ENCODE measurements around the gene TTLL6. TPM values are rescaled to one million over a fixed set of nuclear protein-coding genes. Genes with fewer than 3 reads are reported as not detected.
A peak's percentile ranks its signal among the peaks of the same experiment; 100 is the strongest.

TTLL6 gene
- total and polyA plus RNA-seq, 7 experiments from 2014 or later: not detected

DNA sequence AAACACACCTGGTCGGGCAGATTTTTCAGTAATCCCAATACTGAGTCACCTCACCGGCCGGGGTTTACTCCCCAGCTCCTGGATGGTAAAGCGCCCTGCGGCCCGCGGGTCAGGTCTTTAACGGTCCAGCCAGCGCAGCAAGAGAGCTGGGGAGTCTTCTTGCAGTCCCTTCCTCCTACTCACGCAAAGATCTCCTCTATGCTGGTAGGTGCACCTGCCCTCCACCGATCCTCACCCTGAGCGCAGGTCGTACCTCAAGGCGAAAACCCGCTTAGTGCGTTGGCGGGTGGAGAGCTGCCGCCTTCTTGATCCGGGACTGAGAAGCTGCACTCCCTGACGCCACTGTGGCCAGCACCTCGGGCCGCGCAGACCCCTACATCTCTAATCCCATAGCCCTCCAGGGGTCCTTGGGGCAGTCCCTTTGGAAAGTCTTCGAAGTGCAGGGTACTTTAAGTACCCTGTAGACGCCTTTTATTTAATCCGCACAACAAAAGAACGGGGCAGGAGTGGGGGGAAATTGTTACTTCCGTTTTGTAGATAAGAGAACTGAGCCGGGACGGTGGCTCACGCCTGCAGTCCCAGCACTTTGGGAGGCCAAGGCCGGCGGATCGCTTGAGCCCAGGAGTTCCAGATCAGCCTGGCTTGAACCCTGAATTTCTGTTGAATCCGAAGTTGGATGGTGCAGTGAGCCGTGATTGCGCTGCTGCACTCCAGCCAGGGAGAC lies 78.1 kb downstream of the TTLL6 start:
- no peaks in the 10 kb centered on the region for H3K36me3 Mint-ChIP-seq
- H3K4me1 ChIP-seq (ENCODE audit: control insufficient read depth in 2 of 2, insufficient read depth in 2 of 2, low read length in 2 of 2): peaks cover 0 to 8% of the 10 kb centered on the region in 2 donors
- ATAC-seq: no peak
- H3K27me3 Mint-ChIP-seq: peaks cover 88 to 99% (median 91%) of the 10 kb centered on the region in 5 donors
- H3K27ac Mint-ChIP-seq: no peak overlapping the region
- peaks cover 0 to 14% (median 0%) of the 10 kb centered on the region in 11 donors for H3K9me3 Mint-ChIP-seq
- H3K27me3 ChIP-seq (ENCODE audit: control insufficient read depth in 2 of 2, insufficient read depth in 2 of 2, low read length in 2 of 2): peaks cover 20 to 35% of the 10 kb centered on the region in 2 donors
- H3K4me3 ChIP-seq (ENCODE audit: low read length): no peak overlapping the region
- ChIA-PET POLR2A (interaction anchor here (0.8 kb wide), 1 partner anchor 20 kb away, joined by 5 read pairs; no protein-coding TSS in a partner anchor), CTCF (no interaction called here)
- intact Hi-C loops (cut with micrococcal nuclease): no loop called here
- no peak overlapping the region for H3K27ac ChIP-seq (ENCODE audit: low read depth, low read length)
- no peaks in the 10 kb centered on the region for H3K9me3 ChIP-seq (ENCODE audit: control insufficient read depth in 2 of 3, low read length in 3 of 3)
- H3K4me1 Mint-ChIP-seq: peaks cover 2 to 13% (median 8%) of the 10 kb centered on the region in 7 donors
- H3K4me3 Mint-ChIP-seq: peak overlapping the region in 8 of 10 donors; percentile 10 to 73 (median 58)
- no peak for DNase-seq
- H3K36me3 ChIP-seq (ENCODE audit: control insufficient read depth in 2 of 3, insufficient read depth in 3 of 3, low read length in 3 of 3): no peaks in the 10 kb centered on the region

DNA sequence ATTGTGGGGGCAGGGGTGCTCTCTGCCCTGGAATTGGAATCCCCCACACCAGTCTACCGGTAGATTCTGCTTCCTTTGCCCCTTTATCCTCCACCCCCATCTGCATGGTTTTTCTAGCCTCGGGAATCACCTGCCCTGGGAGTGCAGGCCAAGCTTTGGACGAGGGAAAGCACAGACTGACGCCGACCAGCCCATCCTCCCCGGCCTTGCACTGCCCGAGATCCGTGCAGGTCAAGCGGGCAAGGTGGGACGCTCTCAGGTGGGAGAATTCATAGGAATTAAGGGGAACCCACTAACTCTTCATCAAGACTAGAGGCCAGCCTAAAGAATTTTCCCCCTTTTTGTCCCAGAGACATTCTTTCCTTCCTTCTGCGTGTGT lies 78.6 kb downstream of the TTLL6 start:
- intact Hi-C loops (cut with micrococcal nuclease): no loop called here
- POLR2A ChIA-PET: interaction anchor here (0.8 kb wide), 1 partner anchor 19 kb away, joined by 5 read pairs; no protein-coding TSS in a partner anchor

DNA sequence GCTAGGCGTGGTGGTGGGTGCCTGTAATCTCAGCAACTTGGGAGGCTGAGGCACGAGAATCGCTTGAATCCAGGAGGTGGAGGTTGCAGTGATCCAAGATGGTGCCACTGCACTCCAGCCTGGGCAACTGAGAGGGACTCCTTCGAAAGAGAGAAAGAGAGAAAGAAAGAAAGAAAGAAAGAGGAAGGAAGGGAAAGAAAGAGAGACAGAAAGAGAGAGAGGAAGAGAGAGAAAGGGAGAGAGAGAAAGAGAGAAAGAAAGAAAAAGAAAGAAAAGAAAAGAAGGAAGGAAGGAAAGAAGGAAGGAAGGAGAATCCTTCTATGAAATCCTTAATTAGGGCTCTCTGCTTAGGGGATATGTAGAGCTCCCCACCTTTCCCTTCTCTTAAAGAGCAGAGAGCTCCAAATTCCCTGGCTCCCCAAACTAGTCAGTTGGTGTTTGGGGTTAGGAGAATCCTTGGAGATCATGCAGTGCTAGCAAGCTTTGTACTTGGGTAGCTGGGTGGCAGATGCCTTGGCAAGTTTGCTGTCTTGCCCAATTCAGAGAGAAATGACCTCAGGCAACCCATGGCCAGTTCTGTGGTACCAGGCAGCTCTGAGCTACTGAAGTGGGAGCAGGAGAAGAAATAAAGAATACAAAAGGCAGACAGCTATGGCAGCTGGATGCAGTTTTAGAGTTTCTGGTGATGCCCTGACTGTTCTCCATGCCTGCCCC lies 79.5 kb downstream of the TTLL6 start:
- Mint-ChIP-seq H3K27me3 (peaks cover 86 to 97% (median 89%) of the 10 kb centered on the region in 5 donors), H3K4me3 (no peak overlapping the region), H3K9me3 (peaks cover 0 to 14% (median 0%) of the 10 kb centered on the region in 11 donors), H3K4me1 (peaks cover 10 to 26% (median 19%) of the 10 kb centered on the region in 7 donors), H3K36me3 (no peaks in the 10 kb centered on the region), H3K27ac (no peak overlapping the region)
- Histone ChIP-seq H3K4me3 (ENCODE audit: low read length) (no peak overlapping the region), H3K27ac (ENCODE audit: low read depth, low read length) (no peak overlapping the region), H3K9me3 (ENCODE audit: control insufficient read depth in 2 of 3, low read length in 3 of 3) (no peaks in the 10 kb centered on the region), H3K36me3 (ENCODE audit: control insufficient read depth in 2 of 3, insufficient read depth in 3 of 3, low read length in 3 of 3) (no peaks in the 10 kb centered on the region), H3K4me1 (ENCODE audit: control insufficient read depth in 2 of 2, insufficient read depth in 2 of 2, low read length in 2 of 2) (peaks cover 0 to 12% of the 10 kb centered on the region in 2 donors), H3K27me3 (ENCODE audit: control insufficient read depth in 2 of 2, insufficient read depth in 2 of 2, low read length in 2 of 2) (peaks cover 16 to 34% of the 10 kb centered on the region in 2 donors)
- DNase-seq: no peak
- ChIA-PET POLR2A (no interaction called here), CTCF (interaction anchor here (0.6 to 0.7 kb wide), 2 partner anchors 12 to 1659 kb away, joined by 3 read pairs; no protein-coding TSS in a partner anchor)
- intact Hi-C loops (cut with micrococcal nuclease): no loop called here
- ATAC-seq: no peak

More for the DNA sequence above, 78.6 kb downstream of the TTLL6 start:
- H3K4me3 Mint-ChIP-seq: peak overlapping the region in 1 of 10 donors; percentile 66
- no peaks in the 10 kb centered on the region for H3K36me3 ChIP-seq (ENCODE audit: control insufficient read depth in 2 of 3, insufficient read depth in 3 of 3, low read length in 3 of 3)
- H3K36me3 Mint-ChIP-seq: no peaks in the 10 kb centered on the region
- H3K27ac Mint-ChIP-seq: no peak overlapping the region
- H3K4me1 ChIP-seq (ENCODE audit: control insufficient read depth in 2 of 2, insufficient read depth in 2 of 2, low read length in 2 of 2): peaks cover 0 to 8% of the 10 kb centered on the region in 2 donors
- H3K4me1 Mint-ChIP-seq: peaks cover 7 to 19% (median 14%) of the 10 kb centered on the region in 7 donors
- no peaks in the 10 kb centered on the region for H3K9me3 ChIP-seq (ENCODE audit: control insufficient read depth in 2 of 3, low read length in 3 of 3)
- DNase-seq: no peak
- H3K27ac ChIP-seq (ENCODE audit: low read depth, low read length): no peak overlapping the region
- CTCF ChIA-PET: no interaction called here
- H3K27me3 ChIP-seq (ENCODE audit: control insufficient read depth in 2 of 2, insufficient read depth in 2 of 2, low read length in 2 of 2): peaks cover 20 to 40% of the 10 kb centered on the region in 2 donors
- H3K27me3 Mint-ChIP-seq: peaks cover 88 to 99% (median 91%) of the 10 kb centered on the region in 5 donors
- no peak overlapping the region for H3K4me3 ChIP-seq (ENCODE audit: low read length)
- ATAC-seq: no peak
- H3K9me3 Mint-ChIP-seq: peaks cover 0 to 14% (median 0%) of the 10 kb centered on the region in 11 donors

DNA sequence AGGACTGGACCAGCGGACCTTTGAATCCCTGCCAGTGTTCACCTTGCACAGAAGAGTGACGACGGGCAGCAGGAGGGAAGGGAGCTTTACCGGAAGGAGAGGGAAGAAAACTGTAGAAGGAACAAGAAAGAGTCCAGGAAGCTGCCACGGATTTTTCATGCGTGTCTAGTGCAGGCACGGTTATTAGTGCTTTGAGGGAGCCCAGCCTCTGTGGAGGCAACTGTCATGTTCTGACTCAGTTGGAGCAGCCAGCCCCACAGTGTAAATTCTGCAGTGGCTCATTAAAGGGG lies 82.0 kb downstream of the TTLL6 start:
- H3K4me1 Mint-ChIP-seq: peaks cover 10 to 28% (median 20%) of the 10 kb centered on the region in 7 donors
- Histone ChIP-seq H3K36me3 (ENCODE audit: control insufficient read depth in 2 of 3, insufficient read depth in 3 of 3, low read length in 3 of 3) (no peaks in the 10 kb centered on the region), H3K4me3 (ENCODE audit: low read length) (no peak overlapping the region), H3K4me1 (ENCODE audit: control insufficient read depth in 2 of 2, insufficient read depth in 2 of 2, low read length in 2 of 2) (peaks cover 0 to 12% of the 10 kb centered on the region in 2 donors), H3K9me3 (ENCODE audit: control insufficient read depth in 2 of 3, low read length in 3 of 3) (no peaks in the 10 kb centered on the region), H3K27me3 (ENCODE audit: control insufficient read depth in 2 of 2, insufficient read depth in 2 of 2, low read length in 2 of 2) (peaks cover 16 to 37% of the 10 kb centered on the region in 2 donors), H3K27ac (ENCODE audit: low read depth, low read length) (no peak overlapping the region)
- H3K27ac Mint-ChIP-seq: no peak overlapping the region
- intact Hi-C loops (cut with micrococcal nuclease): loop anchor here in 1 of 2 donors (2.0 kb wide), 1 partner anchor 16 kb away; no protein-coding TSS in a partner anchor
- no peaks in the 10 kb centered on the region for H3K36me3 Mint-ChIP-seq
- ATAC-seq (no peak), DNase-seq (no peak)
- no peak overlapping the region for H3K4me3 Mint-ChIP-seq
- peaks cover 0 to 6% (median 0%) of the 10 kb centered on the region in 11 donors for H3K9me3 Mint-ChIP-seq
- ChIA-PET CTCF (no interaction called here), POLR2A (no interaction called here)
- peaks cover 90 to 97% (median 94%) of the 10 kb centered on the region in 5 donors for H3K27me3 Mint-ChIP-seq

DNA sequence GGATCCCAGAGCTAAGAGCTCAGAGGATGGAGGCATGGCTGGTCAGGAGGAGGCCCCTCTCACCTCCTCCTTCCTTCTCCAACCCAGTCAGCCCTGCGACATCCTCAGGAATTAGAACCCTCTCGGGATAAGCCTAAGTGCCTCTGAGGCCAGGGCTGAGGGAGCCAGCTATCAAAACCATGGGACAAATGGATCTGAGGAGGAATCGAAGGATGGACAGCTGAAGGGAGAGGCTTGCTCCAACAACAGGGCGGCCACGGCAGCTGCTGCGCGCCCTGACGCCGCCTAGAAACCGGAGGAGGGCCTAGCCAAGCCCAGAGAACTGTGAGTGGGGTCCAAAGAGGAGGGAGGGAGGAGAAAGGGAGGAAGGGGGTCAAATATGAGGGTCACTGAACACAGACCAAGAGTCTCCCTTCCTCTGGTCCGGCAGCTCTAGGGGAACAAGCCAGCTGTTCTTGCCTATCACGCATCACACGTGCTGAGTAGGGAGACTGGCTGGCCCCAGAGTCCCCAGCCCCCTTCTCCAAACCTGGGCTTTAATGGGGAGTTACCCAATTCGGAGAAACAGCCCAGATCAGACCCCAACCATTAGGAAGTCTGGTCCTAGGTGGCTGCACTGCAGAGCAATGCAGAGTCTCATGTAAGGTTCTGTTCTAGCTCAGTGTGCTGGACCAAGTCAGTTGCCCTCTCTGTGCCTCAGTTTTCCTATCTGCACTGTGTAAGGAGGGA lies 82.5 kb downstream of the TTLL6 start:
- peaks cover 0 to 6% (median 0%) of the 10 kb centered on the region in 11 donors for H3K9me3 Mint-ChIP-seq
- ATAC-seq: no peak
- CTCF ChIA-PET: no interaction called here
- intact Hi-C loops (cut with micrococcal nuclease): loop anchor here in 1 of 2 donors (2.0 kb wide), 1 partner anchor 16 kb away; no protein-coding TSS in a partner anchor
- no peak overlapping the region for H3K4me3 Mint-ChIP-seq
- POLR2A ChIA-PET: no interaction called here
- H3K4me1 Mint-ChIP-seq: peaks cover 11 to 30% (median 20%) of the 10 kb centered on the region in 7 donors
- Histone ChIP-seq H3K27ac (ENCODE audit: low read depth, low read length) (no peak overlapping the region), H3K27me3 (ENCODE audit: control insufficient read depth in 2 of 2, insufficient read depth in 2 of 2, low read length in 2 of 2) (peaks cover 21 to 42% of the 10 kb centered on the region in 2 donors), H3K4me3 (ENCODE audit: low read length) (no peak overlapping the region), H3K9me3 (ENCODE audit: control insufficient read depth in 2 of 3, low read length in 3 of 3) (no peaks in the 10 kb centered on the region), H3K36me3 (ENCODE audit: control insufficient read depth in 2 of 3, insufficient read depth in 3 of 3, low read length in 3 of 3) (no peaks in the 10 kb centered on the region), H3K4me1 (ENCODE audit: control insufficient read depth in 2 of 2, insufficient read depth in 2 of 2, low read length in 2 of 2) (peaks cover 0 to 12% of the 10 kb centered on the region in 2 donors)
- H3K27ac Mint-ChIP-seq: peak overlapping the region in 1 of 9 donors; percentile 41
- no peaks in the 10 kb centered on the region for H3K36me3 Mint-ChIP-seq
- peaks cover 91 to 97% (median 94%) of the 10 kb centered on the region in 5 donors for H3K27me3 Mint-ChIP-seq
- DNase-seq: no peak

DNA sequence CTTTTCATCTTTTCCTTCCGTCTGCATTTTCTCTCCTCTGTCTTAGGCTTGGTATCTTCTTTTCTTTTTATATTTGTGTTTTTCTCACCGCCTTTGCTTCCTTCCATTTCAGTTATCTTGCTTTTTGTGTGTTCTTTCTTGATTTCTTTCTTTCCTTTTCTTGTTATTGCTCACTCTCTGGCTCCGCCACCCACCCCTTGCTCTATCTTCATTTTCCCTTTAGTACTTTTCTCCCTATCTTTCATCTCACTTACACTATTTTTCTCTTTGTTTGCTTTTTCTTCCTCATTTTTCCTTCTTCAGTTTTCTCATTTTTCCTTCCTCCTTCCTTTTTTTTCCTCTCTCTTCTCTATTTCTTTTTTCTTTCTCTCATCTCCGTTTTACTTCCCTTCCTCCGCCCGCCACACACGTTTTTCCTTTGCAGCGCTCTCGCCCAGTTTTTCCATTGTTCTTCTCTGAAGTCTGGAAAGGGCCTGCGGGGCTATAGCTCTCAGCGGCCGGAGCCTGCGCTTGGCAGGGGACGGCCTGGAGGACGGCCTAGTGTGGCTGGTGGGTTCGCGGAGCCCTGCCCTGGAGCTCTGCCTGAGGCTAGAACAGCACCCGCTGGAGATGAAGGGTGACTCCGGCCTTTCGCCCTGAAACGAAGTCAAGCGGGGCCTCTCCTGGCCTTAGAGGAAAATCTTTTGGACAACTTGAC lies 83.2 kb downstream of the TTLL6 start:
- ATAC-seq (no peak), DNase-seq (no peak)
- H3K27ac Mint-ChIP-seq: peak overlapping the region in 1 of 9 donors; percentile 35
- Histone ChIP-seq H3K27me3 (ENCODE audit: control insufficient read depth in 2 of 2, insufficient read depth in 2 of 2, low read length in 2 of 2) (peaks cover 24 to 45% of the 10 kb centered on the region in 2 donors), H3K9me3 (ENCODE audit: control insufficient read depth in 2 of 3, low read length in 3 of 3) (no peaks in the 10 kb centered on the region), H3K27ac (ENCODE audit: low read depth, low read length) (no peak overlapping the region), H3K36me3 (ENCODE audit: control insufficient read depth in 2 of 3, insufficient read depth in 3 of 3, low read length in 3 of 3) (no peaks in the 10 kb centered on the region), H3K4me3 (ENCODE audit: low read length) (no peak overlapping the region), H3K4me1 (ENCODE audit: control insufficient read depth in 2 of 2, insufficient read depth in 2 of 2, low read length in 2 of 2) (peaks cover 0 to 8% of the 10 kb centered on the region in 2 donors)
- H3K4me3 Mint-ChIP-seq: peak overlapping the region; percentile 6 to 69 (median 54)
- H3K36me3 Mint-ChIP-seq: no peaks in the 10 kb centered on the region
- intact Hi-C loops (cut with micrococcal nuclease): loop anchor here in 1 of 2 donors (2.0 kb wide), 1 partner anchor 15 kb away; no protein-coding TSS in a partner anchor
- H3K27me3 Mint-ChIP-seq: peaks cover 91 to 97% (median 93%) of the 10 kb centered on the region in 5 donors
- ChIA-PET POLR2A (interaction anchor here (2.1 kb wide), 1 partner anchor 10 kb away, joined by 6 read pairs; no protein-coding TSS in a partner anchor), CTCF (no interaction called here)
- H3K4me1 Mint-ChIP-seq: peaks cover 13 to 30% (median 16%) of the 10 kb centered on the region in 7 donors
- H3K9me3 Mint-ChIP-seq: peaks cover 0 to 6% (median 0%) of the 10 kb centered on the region in 11 donors
